Body of pancreas (tissue), 4 donors: ENCODE data around the gene DNAJB13.

ENCODE experiments used
- CTCF ChIP-seq, 7 experiments: fragments of 450-650 bp in 4 of 7; fragments of 200-600 bp in 3 of 7; sonication (generic) in 3 of 7; IDR thresholded peaks; one replicate each; pipeline ENCODE4 v1.5.1; 2016 to 2019; ENCODE audit warnings: antibody characterized with exemption in 7 of 7
- POLR2A ChIP-seq, 3 donors: fragments of 450-650 bp; IDR thresholded peaks; one replicate each; pipeline ENCODE4 v1.6.1; 2016; ENCODE audit warnings: antibody characterized with exemption in 3 of 3, mild to moderate bottlenecking in 2 of 3

- TF ChIP-seq CTCF (IDR thresholded peaks at IDR 0.05) (no peak), POLR2A (IDR thresholded peaks at IDR 0.05) (no peak)
These were observed 25.8 kb downstream of the DNAJB13 start for GRCh38 chr11:73976451-73977151.
